GM13976 (cell line): ENCODE data around the gene NEMP1.
A peak's percentile ranks its signal among the peaks of the same experiment; 100 is the strongest.

Experiments used
- DNase-seq: peaks from one replicate; pipeline ENCODE4 v3.0.0; 2012; ENCODE audit warnings: low spot score
- in situ Hi-C: fragments of 300-500 bp; cut with MboI; formaldehyde crosslinking; loops from one replicate; pipeline ENCODE4 v1.12.0; 2022; ENCODE audit warnings: low sequenced_read_pairs, mixed read lengths, inconsistent platforms; ENCODE audit not compliant: unreplicated experiment
- TF ChIP-seq, protein P1 (sequence below): IDR thresholded peaks from 2 replicates; pipeline ENCODE4 v1.5.1; 2012; ENCODE audit warnings: borderline replicate concordance, mild to moderate bottlenecking; ENCODE audit not compliant: insufficient read depth; ENCODE audit errors: extremely low read depth, missing control alignments, control extremely low read depth

Gene NEMP1

GRCh38 chr12:57111031-57111734 is 32.6 kb upstream of the NEMP1 start, which contains the start of gene STAT6:
STAT6 (minus strand) TSS chr12:57111362; CDS start chr12:57108278, 3,084 bp downstream.
- TF ChIP-seq, protein P1, sequence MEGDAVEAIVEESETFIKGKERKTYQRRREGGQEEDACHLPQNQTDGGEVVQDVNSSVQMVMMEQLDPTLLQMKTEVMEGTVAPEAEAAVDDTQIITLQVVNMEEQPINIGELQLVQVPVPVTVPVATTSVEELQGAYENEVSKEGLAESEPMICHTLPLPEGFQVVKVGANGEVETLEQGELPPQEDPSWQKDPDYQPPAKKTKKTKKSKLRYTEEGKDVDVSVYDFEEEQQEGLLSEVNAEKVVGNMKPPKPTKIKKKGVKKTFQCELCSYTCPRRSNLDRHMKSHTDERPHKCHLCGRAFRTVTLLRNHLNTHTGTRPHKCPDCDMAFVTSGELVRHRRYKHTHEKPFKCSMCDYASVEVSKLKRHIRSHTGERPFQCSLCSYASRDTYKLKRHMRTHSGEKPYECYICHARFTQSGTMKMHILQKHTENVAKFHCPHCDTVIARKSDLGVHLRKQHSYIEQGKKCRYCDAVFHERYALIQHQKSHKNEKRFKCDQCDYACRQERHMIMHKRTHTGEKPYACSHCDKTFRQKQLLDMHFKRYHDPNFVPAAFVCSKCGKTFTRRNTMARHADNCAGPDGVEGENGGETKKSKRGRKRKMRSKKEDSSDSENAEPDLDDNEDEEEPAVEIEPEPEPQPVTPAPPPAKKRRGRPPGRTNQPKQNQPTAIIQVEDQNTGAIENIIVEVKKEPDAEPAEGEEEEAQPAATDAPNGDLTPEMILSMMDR, result no peak
- in situ Hi-C loops, result loop anchor here (5.0 to 10.0 kb wide), 3 partner anchors 44 to 356 kb away; partner anchors contain the start of genes PRIM1 and ZBTB39

GRCh38 chr12:57110104-57111030 is 31.8 kb upstream of the NEMP1 start:
- TF ChIP-seq, protein P1, result no peak
- DNase-seq, result peak; percentile 84
- in situ Hi-C loops, result loop anchor here (5.0 to 10.0 kb wide), 3 partner anchors 43 to 356 kb away; partner anchors contain the start of genes PRIM1 and ZBTB39

More at GRCh38 chr12:57111031-57111734, 32.6 kb upstream of the NEMP1 start, which contains the start of gene STAT6:
- peak; percentile 84 for DNase-seq

GRCh38 chr12:57109207-57110103 is 30.9 kb upstream of the NEMP1 start:
- TF ChIP-seq, protein P1, result no peak
- in situ Hi-C loops, result loop anchor here (5.0 to 10.0 kb wide), 3 partner anchors 42 to 355 kb away; partner anchors contain the start of genes PRIM1 and ZBTB39
- peak; percentile 12 for DNase-seq

- TF ChIP-seq, protein P1, result no peak
- no peak for DNase-seq
- in situ Hi-C loops, result no loop called here
Observed at GRCh38 chr12:57107456-57108155, 29.0 kb upstream of the NEMP1 start.

GRCh38 chr12:57106021-57106708 is 27.6 kb upstream of the NEMP1 start:
- TF ChIP-seq, protein P1, result no peak
- in situ Hi-C loops, result no loop called here
- peak; percentile 22 for DNase-seq
